Stimulated activated naive CD8-positive, alpha-beta T cell treated with anti-CD3 and anti-CD28 coated beads, Interleukin-15, Interleukin-2, amounts not matched to agents 100 ng/mL and 50 ng/mL, for 24 hours (primary cell): ENCODE results near the gene MBD4.

Experiments
- H3K27ac Mint-ChIP-seq: one replicate; pipeline ENCODE4 v1.8.0; 2021; ENCODE audit warnings: mild to moderate bottlenecking, mixed read lengths
- H3K27me3 Mint-ChIP-seq: one replicate; pipeline ENCODE4 v1.8.0; 2021; ENCODE audit warnings: mixed read lengths
- H3K36me3 Mint-ChIP-seq: one replicate; pipeline ENCODE4 v1.8.0; 2021; ENCODE audit warnings: low read depth, mixed read lengths
- H3K4me1 Mint-ChIP-seq: one replicate; pipeline ENCODE4 v1.8.0; 2021; ENCODE audit warnings: low read depth, mixed read lengths
- H3K4me3 Mint-ChIP-seq: one replicate; pipeline ENCODE4 v1.8.0; 2021; ENCODE audit warnings: mild to moderate bottlenecking, mixed read lengths
- H3K9me3 Mint-ChIP-seq: one replicate; pipeline ENCODE4 v1.8.0; 2021; ENCODE audit warnings: mixed read lengths

The MBD4 gene

GRCh38 chr3:129474984-129475804 lies 35.4 kb upstream of the MBD4 start:
- H3K9me3 Mint-ChIP-seq, result no peaks in the 10 kb centered on the region
- H3K4me3 Mint-ChIP-seq, result no peak overlapping the region
- H3K4me1 Mint-ChIP-seq, result no peaks in the 10 kb centered on the region
- peaks cover 8% of the 10 kb centered on the region for H3K36me3 Mint-ChIP-seq
- no peaks in the 10 kb centered on the region for H3K27me3 Mint-ChIP-seq
- no peak overlapping the region for H3K27ac Mint-ChIP-seq

DNA sequence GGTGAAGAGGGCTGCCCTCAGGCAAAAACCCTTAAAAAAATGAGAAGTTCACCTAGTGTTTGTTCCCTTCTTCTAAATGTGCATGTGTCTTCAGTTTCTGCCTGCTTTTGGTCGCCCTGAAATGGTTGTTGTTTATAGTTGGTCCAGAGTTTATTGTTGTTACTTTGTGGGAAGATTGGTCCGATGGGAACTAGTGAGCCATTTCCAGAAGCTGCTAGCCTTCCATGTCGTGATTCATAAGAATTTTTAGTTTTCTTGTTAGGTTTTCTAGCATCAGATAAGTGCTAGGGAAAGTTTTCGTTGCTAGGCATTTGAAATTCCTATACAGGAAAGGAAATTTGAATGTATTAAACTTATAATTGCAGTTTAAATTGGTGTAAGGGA lies 34.0 kb upstream of the MBD4 start:
- Mint-ChIP-seq H3K36me3 (peaks cover 8% of the 10 kb centered on the region), H3K9me3 (no peaks in the 10 kb centered on the region), H3K4me1 (no peaks in the 10 kb centered on the region), H3K27ac (no peak overlapping the region), H3K4me3 (no peak overlapping the region), H3K27me3 (no peaks in the 10 kb centered on the region)

DNA sequence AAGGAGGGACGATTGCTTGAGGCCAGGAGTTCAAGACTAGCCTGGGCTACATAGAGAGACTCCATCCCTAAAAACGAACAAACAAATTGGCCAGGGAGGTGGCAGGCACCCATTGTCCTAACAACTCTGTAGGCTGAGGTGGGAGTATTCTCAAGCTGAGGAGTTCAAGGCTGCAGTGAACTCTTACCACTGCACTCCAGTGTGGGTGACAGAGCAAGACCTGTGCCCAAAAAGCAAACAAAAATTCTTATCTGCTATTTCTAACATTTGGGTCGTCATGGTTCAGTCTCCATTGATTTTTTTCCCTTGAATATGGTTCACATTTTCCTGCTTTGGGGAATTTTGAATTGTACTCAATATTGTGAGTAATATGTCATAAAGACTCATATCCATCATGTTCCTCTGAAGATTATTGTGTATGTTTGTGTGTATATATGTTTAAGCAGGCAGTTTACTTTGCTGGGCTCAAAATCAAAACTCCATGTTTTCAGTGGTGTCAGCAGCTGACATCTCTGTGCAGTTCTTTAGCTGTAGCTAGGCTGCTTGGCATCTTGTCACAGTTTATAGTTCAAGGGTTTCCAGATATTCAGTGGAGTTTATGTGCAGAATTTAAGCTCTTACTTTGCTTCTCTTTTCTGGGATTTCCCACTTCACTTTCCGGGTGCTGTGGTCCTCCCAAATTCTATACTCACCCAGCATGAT lies 33.5 kb upstream of the MBD4 start:
- H3K27me3 Mint-ChIP-seq, result no peaks in the 10 kb centered on the region
- peaks cover 4% of the 10 kb centered on the region for H3K36me3 Mint-ChIP-seq
- H3K4me1 Mint-ChIP-seq, result no peaks in the 10 kb centered on the region
- no peak overlapping the region for H3K4me3 Mint-ChIP-seq
- no peak overlapping the region for H3K27ac Mint-ChIP-seq
- no peaks in the 10 kb centered on the region for H3K9me3 Mint-ChIP-seq

GRCh38 chr3:129470861-129471260 lies 31.1 kb upstream of the MBD4 start:
- Mint-ChIP-seq H3K27ac (no peak overlapping the region), H3K27me3 (no peaks in the 10 kb centered on the region), H3K4me3 (no peak overlapping the region), H3K9me3 (no peaks in the 10 kb centered on the region), H3K36me3 (peaks cover 7% of the 10 kb centered on the region), H3K4me1 (no peaks in the 10 kb centered on the region)

DNA sequence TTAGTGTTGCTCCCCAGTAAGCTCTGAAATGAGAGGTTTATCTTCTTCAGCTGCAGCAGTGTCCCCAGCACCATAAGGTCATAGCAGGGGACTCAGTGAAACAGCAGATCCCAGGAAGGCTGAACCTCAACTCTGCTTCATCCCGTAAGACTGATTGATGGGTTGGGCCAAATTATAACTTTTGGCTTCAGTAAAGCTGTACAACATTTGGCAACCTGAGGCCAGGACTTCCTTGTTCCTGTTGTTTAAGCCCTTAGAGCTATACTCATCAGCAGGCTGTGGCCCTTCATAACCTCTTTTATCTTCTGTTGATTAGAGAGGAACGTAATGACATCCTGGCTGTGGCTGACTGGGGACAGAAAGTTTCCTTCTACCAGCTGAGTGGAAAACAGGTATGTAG lies 29.3 kb upstream of the MBD4 start:
- Mint-ChIP-seq H3K4me3 (no peak overlapping the region), H3K9me3 (no peaks in the 10 kb centered on the region), H3K4me1 (no peaks in the 10 kb centered on the region), H3K27me3 (no peaks in the 10 kb centered on the region), H3K36me3 (peaks cover 10% of the 10 kb centered on the region), H3K27ac (no peak overlapping the region)

DNA sequence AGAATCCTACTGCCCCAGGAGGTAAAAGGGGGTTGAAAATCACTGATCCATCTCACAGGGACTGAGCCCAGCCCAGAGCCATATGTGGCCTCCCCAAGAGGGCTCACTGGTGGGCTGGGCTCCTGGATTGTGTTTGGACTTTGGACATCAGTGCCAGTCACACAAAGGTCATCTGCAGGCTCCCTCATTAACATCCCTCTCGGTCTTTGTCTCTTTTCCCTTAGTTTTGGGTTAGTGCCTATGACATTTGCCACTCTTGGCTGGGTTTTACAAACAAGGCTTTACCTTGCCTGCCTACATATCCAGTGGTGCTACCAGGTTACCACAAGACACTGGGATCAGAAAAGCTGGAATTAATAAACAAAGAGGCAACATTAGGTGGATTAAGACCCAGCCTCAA lies 28.2 kb upstream of the MBD4 start:
- H3K9me3 Mint-ChIP-seq, result no peaks in the 10 kb centered on the region
- no peaks in the 10 kb centered on the region for H3K4me1 Mint-ChIP-seq
- peaks cover 10% of the 10 kb centered on the region for H3K36me3 Mint-ChIP-seq
- H3K27me3 Mint-ChIP-seq, result no peaks in the 10 kb centered on the region
- no peak overlapping the region for H3K4me3 Mint-ChIP-seq
- no peak overlapping the region for H3K27ac Mint-ChIP-seq

DNA sequence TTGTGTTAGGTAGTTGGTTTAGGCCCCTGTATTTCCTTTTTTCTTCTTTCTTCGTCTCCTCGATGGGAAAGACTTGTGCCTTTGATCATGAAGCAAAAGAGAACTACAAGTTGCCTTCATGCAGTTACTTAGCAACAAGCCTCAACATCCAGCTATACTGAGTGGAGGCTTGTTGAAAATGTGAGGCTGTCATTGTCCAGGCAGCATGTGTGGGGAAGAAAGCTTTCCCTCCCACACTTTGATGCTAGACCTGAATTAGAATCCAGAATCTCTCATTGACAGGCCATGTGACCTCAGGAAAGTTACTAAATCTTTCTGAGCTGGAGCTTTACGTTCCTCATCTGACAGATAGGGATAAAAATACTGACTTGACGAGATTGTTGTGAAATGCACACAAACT lies 24.0 kb upstream of the MBD4 start:
- no peaks in the 10 kb centered on the region for H3K27me3 Mint-ChIP-seq
- H3K9me3 Mint-ChIP-seq, result no peaks in the 10 kb centered on the region
- no peak overlapping the region for H3K4me3 Mint-ChIP-seq
- no peak overlapping the region for H3K27ac Mint-ChIP-seq
- peaks cover 3% of the 10 kb centered on the region for H3K4me1 Mint-ChIP-seq
- H3K36me3 Mint-ChIP-seq, result peaks cover 11% of the 10 kb centered on the region

DNA sequence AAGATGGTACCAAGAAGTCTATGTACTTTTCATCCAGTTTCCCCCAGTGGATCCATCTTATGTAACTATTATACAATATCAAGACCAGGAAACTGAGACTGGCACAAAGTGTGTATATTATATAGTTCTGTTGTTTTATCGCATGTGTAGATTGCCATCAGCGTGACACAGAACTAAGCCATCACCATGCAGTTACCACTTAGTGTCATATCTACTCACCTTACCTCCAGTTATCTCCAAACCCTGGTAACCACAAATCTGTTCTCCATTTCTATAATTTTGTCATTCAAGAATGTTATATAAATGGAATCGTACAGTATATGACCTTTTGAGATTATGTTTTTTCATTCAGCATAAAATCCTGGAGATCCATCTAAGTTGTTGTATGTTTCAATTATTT lies 23.3 kb upstream of the MBD4 start:
- Mint-ChIP-seq H3K27me3 (no peaks in the 10 kb centered on the region), H3K27ac (no peak overlapping the region), H3K36me3 (peaks cover 11% of the 10 kb centered on the region)

DNA sequence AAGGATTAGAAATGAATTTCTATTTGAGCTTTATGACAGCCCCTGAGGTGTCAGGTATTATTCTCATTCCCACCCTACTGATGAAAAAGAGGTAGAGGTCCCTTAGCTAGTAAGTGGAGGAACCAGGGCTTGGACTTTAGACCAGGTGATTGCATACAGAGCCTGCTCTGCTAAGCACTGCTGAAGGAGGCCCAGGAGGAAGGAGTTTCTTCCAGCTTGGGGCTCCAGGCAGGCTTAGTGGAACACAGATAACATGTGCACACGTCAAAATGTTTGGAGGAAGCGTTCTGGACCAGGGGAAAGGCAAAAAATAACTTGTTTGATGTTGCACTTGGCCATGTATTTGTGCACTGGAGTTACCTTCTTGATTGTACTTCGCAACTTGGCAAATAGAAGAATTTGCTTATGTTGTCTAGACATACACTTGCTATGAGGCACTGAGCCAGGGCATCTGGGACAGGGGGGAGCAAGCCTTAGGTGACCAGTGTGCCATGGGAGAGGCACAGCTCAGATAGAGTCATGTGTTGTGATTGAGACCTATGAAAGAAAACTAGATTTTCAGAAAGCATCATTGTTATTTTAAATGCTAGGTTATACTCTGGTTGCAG lies 22.7 kb upstream of the MBD4 start:
- no peaks in the 10 kb centered on the region for H3K9me3 Mint-ChIP-seq
- peaks cover 11% of the 10 kb centered on the region for H3K36me3 Mint-ChIP-seq
- no peak overlapping the region for H3K4me3 Mint-ChIP-seq
- H3K4me1 Mint-ChIP-seq, result peaks cover 3% of the 10 kb centered on the region
- no peak overlapping the region for H3K27ac Mint-ChIP-seq
- H3K27me3 Mint-ChIP-seq, result no peaks in the 10 kb centered on the region

More for the DNA sequence above, 23.3 kb upstream of the MBD4 start:
- H3K9me3 Mint-ChIP-seq, result no peaks in the 10 kb centered on the region
- H3K4me3 Mint-ChIP-seq, result no peak overlapping the region
- H3K4me1 Mint-ChIP-seq, result peaks cover 3% of the 10 kb centered on the region

DNA sequence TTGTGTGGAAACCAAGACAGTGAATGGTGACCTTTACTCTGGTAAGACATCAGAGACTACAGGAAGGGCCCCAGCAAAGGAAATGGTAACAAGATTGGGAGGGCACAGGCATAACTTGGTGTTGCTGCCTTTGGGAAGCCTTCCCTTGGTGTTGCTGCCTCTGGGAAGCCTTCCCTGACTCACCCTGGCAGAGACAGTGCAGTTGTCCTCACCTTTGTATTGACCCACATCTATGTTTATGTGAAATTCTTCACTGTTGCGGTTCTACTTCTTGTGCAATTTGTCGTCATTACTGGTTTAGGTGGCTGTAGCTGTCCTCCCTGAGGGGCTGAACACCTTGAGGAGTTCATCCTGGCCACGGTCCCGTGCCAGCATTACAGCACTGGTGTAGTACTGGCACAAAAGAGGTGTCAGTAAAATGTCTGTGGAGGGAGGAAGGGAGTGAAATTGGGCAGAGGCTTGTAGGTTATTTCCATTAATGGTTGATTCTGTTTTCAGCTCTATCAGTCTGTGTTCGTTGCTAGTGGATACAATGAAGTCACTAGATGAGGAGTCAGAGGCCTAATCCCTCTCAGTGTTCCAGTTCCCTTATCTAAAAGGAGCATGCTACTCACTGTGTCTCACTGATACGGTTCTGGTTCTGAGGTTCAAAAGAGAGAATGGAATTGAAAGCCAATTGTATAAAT lies 21.9 kb upstream of the MBD4 start:
- Mint-ChIP-seq H3K9me3 (no peaks in the 10 kb centered on the region), H3K4me1 (peaks cover 3% of the 10 kb centered on the region), H3K27ac (no peak overlapping the region), H3K36me3 (peaks cover 9% of the 10 kb centered on the region), H3K27me3 (no peaks in the 10 kb centered on the region), H3K4me3 (no peak overlapping the region)

DNA sequence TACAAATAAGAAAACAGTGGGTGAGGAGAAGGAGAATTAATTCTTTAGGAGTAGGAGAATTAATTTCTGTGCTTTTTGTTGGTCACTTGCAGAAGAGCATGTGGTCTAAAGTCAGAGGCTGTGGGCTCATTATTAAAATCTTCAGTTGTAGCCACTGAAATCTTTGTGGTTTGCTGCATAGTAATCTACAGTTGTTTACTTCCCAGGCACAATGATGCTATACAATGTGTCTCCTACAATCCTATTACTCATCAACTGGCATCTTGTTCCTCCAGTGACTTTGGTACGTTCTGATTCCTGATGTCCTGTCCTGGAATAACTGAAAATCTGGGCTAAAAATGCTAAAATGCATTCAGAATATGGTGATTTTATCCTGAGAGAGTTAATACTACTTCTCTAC lies 21.3 kb upstream of the MBD4 start:
- Mint-ChIP-seq H3K9me3 (no peaks in the 10 kb centered on the region), H3K4me1 (peaks cover 3% of the 10 kb centered on the region), H3K27me3 (no peaks in the 10 kb centered on the region), H3K27ac (no peak overlapping the region), H3K36me3 (peaks cover 8% of the 10 kb centered on the region), H3K4me3 (no peak overlapping the region)

DNA sequence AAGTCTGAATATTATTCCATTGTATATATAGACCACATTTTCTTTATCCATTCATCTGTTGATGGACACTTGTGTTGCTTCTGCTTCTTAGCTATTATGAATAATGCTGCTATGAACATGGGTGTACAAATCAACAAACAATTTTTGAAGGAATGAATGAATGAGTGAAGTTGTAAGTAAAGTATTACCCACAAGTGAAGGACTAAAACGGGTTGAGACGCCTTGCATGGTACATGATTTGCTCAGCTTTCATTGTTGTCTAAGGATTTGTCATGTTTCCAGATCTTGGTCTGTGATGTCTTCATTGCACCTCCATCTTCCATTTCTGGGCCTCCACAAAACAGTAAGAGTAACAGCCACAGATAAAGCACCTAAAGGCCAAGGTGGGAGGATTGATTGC lies 20.8 kb upstream of the MBD4 start:
- H3K27me3 Mint-ChIP-seq, result no peaks in the 10 kb centered on the region
- no peak overlapping the region for H3K4me3 Mint-ChIP-seq
- no peak overlapping the region for H3K27ac Mint-ChIP-seq
- no peaks in the 10 kb centered on the region for H3K9me3 Mint-ChIP-seq
- peaks cover 3% of the 10 kb centered on the region for H3K4me1 Mint-ChIP-seq
- peaks cover 8% of the 10 kb centered on the region for H3K36me3 Mint-ChIP-seq

GRCh38 chr3:129460155-129460554 lies 20.4 kb upstream of the MBD4 start:
- H3K4me1 Mint-ChIP-seq, result peaks cover 3% of the 10 kb centered on the region
- H3K36me3 Mint-ChIP-seq, result peaks cover 8% of the 10 kb centered on the region
- no peak overlapping the region for H3K4me3 Mint-ChIP-seq
- no peaks in the 10 kb centered on the region for H3K9me3 Mint-ChIP-seq
- no peak overlapping the region for H3K27ac Mint-ChIP-seq
- no peaks in the 10 kb centered on the region for H3K27me3 Mint-ChIP-seq

DNA sequence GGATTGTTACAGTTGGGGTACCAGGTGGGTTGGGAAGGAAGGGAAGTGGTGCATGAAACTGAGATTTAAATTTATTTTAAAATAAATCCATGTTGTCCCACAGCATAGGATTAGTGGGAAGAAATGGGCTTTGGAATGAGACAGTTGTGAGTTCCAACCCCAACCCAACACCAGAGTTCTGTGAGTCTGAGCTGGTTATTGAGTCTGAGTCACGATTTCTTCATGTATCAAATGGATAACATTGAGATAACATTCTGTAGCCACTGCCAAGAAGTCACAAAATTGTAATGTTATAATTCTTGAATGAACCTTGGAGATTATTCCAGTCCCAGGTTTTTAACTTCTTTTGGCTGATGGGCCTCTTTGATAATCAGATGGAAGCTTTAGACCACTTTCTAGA lies 14.0 kb upstream of the MBD4 start:
- Mint-ChIP-seq H3K4me3 (no peak overlapping the region), H3K27me3 (no peaks in the 10 kb centered on the region), H3K9me3 (no peaks in the 10 kb centered on the region), H3K36me3 (peaks cover 27% of the 10 kb centered on the region), H3K4me1 (no peaks in the 10 kb centered on the region), H3K27ac (no peak overlapping the region)
